ENCODE measurements around the gene LIAS. TPM values are rescaled to one million over a fixed set of nuclear protein-coding genes. Genes with fewer than 3 reads are reported as not detected.

Gene LIAS
- total RNA-seq, 1 donor from 2014 or later: 19.1 TPM

Other genes starting within 250 kb of the LIAS start
- gene RFC1, start 92.7 kb upstream of the LIAS start, total RNA-seq: 56.6 and 64.7 TPM in 2 replicates
- not detected in 2 replicates for gene KLB, start 52.1 kb upstream of the LIAS start, total RNA-seq
- 1,761 and 1,779 TPM in 2 replicates for gene RPL9, start 134 bp upstream of the LIAS start, total RNA-seq
- 34.8 and 40.1 TPM in 2 replicates for gene UGDH, start 68.4 kb downstream of the LIAS start, total RNA-seq
- 1.7 and 1.9 TPM in 2 replicates for gene SMIM14, start 179.8 kb downstream of the LIAS start, total RNA-seq
- 94.1 and 94.8 TPM in 2 replicates for gene UBE2K, start 239.1 kb downstream of the LIAS start, total RNA-seq